H1 (cell line): Measurements from ENCODE around the gene VEGFD. TPM values are rescaled to one million over a fixed set of nuclear protein-coding genes. Genes with fewer than 3 reads are reported as not detected.

Source experiments
- CTCF ChIA-PET: fragments of 300-600 bp; sonication (Branson Sonifier 250); formaldehyde crosslinking; loops from one replicate; lab custom pipeline; 2021; ENCODE audit not compliant: partially characterized antibody; lab: Charles Lee
- POLR2A ChIA-PET: fragments of 300-600 bp; sonication (Branson Sonifier 250); formaldehyde crosslinking; loops from one replicate; lab custom pipeline; 2021; ENCODE audit warnings: inconsistent platforms; ENCODE audit not compliant: partially characterized antibody; lab: Charles Lee
- DNase-seq, 2 experiments: peaks; one replicate each; pipeline versions ENCODE4 v3.0.0 to v3.0.0-alpha.2; 2010 to 2022; ENCODE audit warnings: low spot score in 2 of 2, low read depth in 1 of 2, mixed read lengths in 1 of 2
- FAIRE-seq: peaks from 2 replicates; lab custom pipeline; 2011; peaks lifted over from hg19 to GRCh38; lab: Jason Lieb, UNC
- H2AFZ ChIP-seq: 2 replicates; pipeline ENCODE4 v1.8.1; 2012; ENCODE audit warnings: low read length, inconsistent platforms
- H2AK5ac ChIP-seq: 2 replicates; pipeline ENCODE4 v1.6.1; 2013; ENCODE audit warnings: low read depth, low read length
- H2BK120ac ChIP-seq: replicated peaks from 2 replicates; pipeline ENCODE3; 2013; ENCODE audit warnings: low read depth, low read length, inconsistent platforms
- H2BK12ac ChIP-seq: 2 replicates; pipeline ENCODE4 v1.6.1; 2013; ENCODE audit warnings: low read depth, low read length
- H2BK15ac ChIP-seq: 2 replicates; pipeline ENCODE4 v1.6.1; 2013; ENCODE audit warnings: low read length
- H2BK20ac ChIP-seq: 2 replicates; pipeline ENCODE4 v1.6.1; 2013; ENCODE audit warnings: low read length
- H2BK5ac ChIP-seq: 2 replicates; pipeline ENCODE4 v1.6.1; 2013; ENCODE audit warnings: low read depth, low read length
- H3K14ac ChIP-seq: 2 replicates; pipeline ENCODE4 v1.6.1; 2013; ENCODE audit warnings: inconsistent platforms; ENCODE audit not compliant: insufficient read length
- H3K18ac ChIP-seq: 2 replicates; pipeline ENCODE4 v1.6.1; 2013; ENCODE audit warnings: low read length; ENCODE audit errors: extremely low read depth
- H3K23ac ChIP-seq: 2 replicates; pipeline ENCODE4 v1.6.1; 2013; ENCODE audit warnings: inconsistent platforms; ENCODE audit not compliant: insufficient read length
- H3K23me2 ChIP-seq: 2 replicates; pipeline ENCODE4 v1.6.1; 2013; ENCODE audit warnings: low read depth, low read length
- H3K27ac ChIP-seq: 2 replicates; pipeline ENCODE4 v1.6.1; 2011; ENCODE audit warnings: low read depth, low read length, inconsistent platforms
- H3K27me3 ChIP-seq, 4 experiments: replicated peaks in 1 of 4; 1 replicate in 1 of 4; 2 replicates in 3 of 4; pipeline versions ENCODE4 v1.6.1 to v1.8.1; 2011 to 2013; ENCODE audit warnings: low read length in 3 of 4, mild to moderate bottlenecking in 3 of 4, inconsistent platforms in 2 of 4, mixed read lengths in 2 of 4, moderate library complexity in 1 of 4; ENCODE audit not compliant: control insufficient read depth in 3 of 4, insufficient read depth in 3 of 4; ENCODE audit errors: extremely low read depth in 1 of 4
- H3K36me3 ChIP-seq, 4 experiments: 2 replicates each; pipeline versions ENCODE4 v1.6.1 to v1.8.1; 2011 to 2013; ENCODE audit warnings: mild to moderate bottlenecking in 4 of 4, low read length in 3 of 4, moderate library complexity in 2 of 4, control low read depth in 1 of 4, inconsistent platforms in 1 of 4; ENCODE audit not compliant: insufficient read depth in 4 of 4, control insufficient read depth in 2 of 4
- H3K4ac ChIP-seq: replicated peaks from 2 replicates; pipeline ENCODE3; 2013; ENCODE audit warnings: low read length, low read depth, mixed read lengths, inconsistent platforms; ENCODE audit not compliant: insufficient read length
- H3K4me1 ChIP-seq, 4 experiments: replicated peaks in 1 of 4; 1 replicate in 1 of 4; 2 replicates in 3 of 4; pipeline versions ENCODE4 v1.6.1 to v1.8.1; 2011 to 2013; ENCODE audit warnings: low read length in 3 of 4, inconsistent platforms in 2 of 4, mixed read lengths in 1 of 4; ENCODE audit not compliant: insufficient read depth in 4 of 4, control insufficient read depth in 3 of 4
- H3K4me2 ChIP-seq, 2 experiments: 2 replicates each; pipeline versions ENCODE4 v1.6.1 to v1.8.1; 2011 to 2013; ENCODE audit warnings: low read depth in 2 of 2, low read length in 2 of 2, control low read depth in 1 of 2, inconsistent platforms in 1 of 2, mild to moderate bottlenecking in 1 of 2; ENCODE audit not compliant: insufficient read depth in 1 of 2
- H3K4me3 ChIP-seq, 4 experiments: fragments of 200-600, 300-600 bp in 1 of 4; sonication (generic), shearing (Covaris generic), sonication (Bioruptor Twin) in 1 of 4; 2 replicates each; pipeline versions ENCODE4 v1.5.1 to v1.8.1; 2011 to 2016; ENCODE audit warnings: low read length in 4 of 4, low read depth in 3 of 4, control low read depth in 2 of 4, inconsistent platforms in 2 of 4, mild to moderate bottlenecking in 2 of 4, mixed read lengths in 1 of 4, moderate library complexity in 1 of 4; ENCODE audit not compliant: insufficient read depth in 2 of 4; ENCODE audit errors: extremely low read depth in 1 of 4
- H3K56ac ChIP-seq: replicated peaks from 2 replicates; pipeline ENCODE3; 2013; ENCODE audit warnings: low read depth, mild to moderate bottlenecking, mixed read lengths, low read length, inconsistent platforms; ENCODE audit not compliant: insufficient read length
- H3K79me1 ChIP-seq: 2 replicates; pipeline ENCODE4 v1.6.1; 2013; ENCODE audit warnings: low read depth, low read length, control low read depth
- H3K79me2 ChIP-seq, 2 experiments: 2 replicates each; pipeline versions ENCODE4 v1.6.1 to v1.8.1; 2012 to 2013; ENCODE audit warnings: low read length in 2 of 2, mild to moderate bottlenecking in 2 of 2, inconsistent platforms in 1 of 2; ENCODE audit not compliant: insufficient read depth in 2 of 2, control insufficient read depth in 1 of 2
- H3K9ac ChIP-seq, 4 experiments: replicated peaks in 1 of 4; 1 replicate in 1 of 4; 2 replicates in 3 of 4; pipeline versions ENCODE4 v1.6.1 to v1.8.1; 2011 to 2013; ENCODE audit warnings: low read depth in 3 of 4, low read length in 3 of 4, control low read depth in 2 of 4, mild to moderate bottlenecking in 2 of 4, moderate library complexity in 2 of 4, inconsistent platforms in 1 of 4; ENCODE audit errors: extremely low read depth in 1 of 4
- H3K9me3 ChIP-seq, 2 experiments: 2 replicates each; pipeline versions ENCODE4 v1.6.1 to v1.8.1; 2012 to 2013; ENCODE audit warnings: mild to moderate bottlenecking in 2 of 2, moderate library complexity in 2 of 2, control low read depth in 1 of 2, inconsistent platforms in 1 of 2, low read depth in 1 of 2, low read length in 1 of 2, mixed read lengths in 1 of 2; ENCODE audit not compliant: insufficient read depth in 2 of 2
- H4K20me1 ChIP-seq, 2 experiments: replicated peaks in 1 of 2; 2 replicates each; pipeline versions ENCODE3 to v1.8.1; 2011 to 2013; ENCODE audit warnings: inconsistent platforms in 2 of 2, low read length in 2 of 2, mild to moderate bottlenecking in 1 of 2; ENCODE audit not compliant: insufficient read depth in 2 of 2, control insufficient read depth in 1 of 2
- H4K5ac ChIP-seq: 2 replicates; pipeline ENCODE4 v1.6.1; 2013; ENCODE audit warnings: low read length, low read depth, mixed read lengths, inconsistent platforms; ENCODE audit not compliant: insufficient read length
- H4K8ac ChIP-seq: 2 replicates; pipeline ENCODE4 v1.8.0; 2013; ENCODE audit warnings: mild to moderate bottlenecking, moderate library complexity, low read length, inconsistent platforms; ENCODE audit not compliant: insufficient read depth; ENCODE audit errors: extremely low read depth
- H4K91ac ChIP-seq: replicated peaks from 2 replicates; pipeline ENCODE3; 2013; ENCODE audit warnings: low read length, mixed read lengths, inconsistent platforms; ENCODE audit not compliant: insufficient read length
- CTBP2 ChIP-seq: IDR thresholded peaks from 2 replicates; pipeline ENCODE4 v1.7.0; 2011; ENCODE audit warnings: borderline replicate concordance, mild to moderate bottlenecking, moderate library complexity, mixed read lengths, low read length; ENCODE audit not compliant: insufficient read depth, insufficient read length
- FOSL1 ChIP-seq: IDR thresholded peaks from 2 replicates; pipeline ENCODE4 v1.6.1; 2011; ENCODE audit warnings: mild to moderate bottlenecking, low read depth, low read length, moderate library complexity; ENCODE audit not compliant: insufficient read depth
- HDAC2 ChIP-seq, 2 experiments: fragments of 300-600 bp in 1 of 2; sonication (generic) in 1 of 2; IDR thresholded peaks; 2 replicates each; pipeline ENCODE4 v1.6.1; 2011 to 2012; ENCODE audit warnings: low read depth in 2 of 2, low read length in 2 of 2, mild to moderate bottlenecking in 2 of 2, moderate library complexity in 2 of 2, borderline replicate concordance in 1 of 2, inconsistent platforms in 1 of 2
- HDAC6 ChIP-seq: IDR thresholded peaks from one replicate; pipeline ENCODE4 v1.7.1; 2012; ENCODE audit warnings: low read depth, mild to moderate bottlenecking, inconsistent platforms, low read length, moderate library complexity
- MAX ChIP-seq: IDR thresholded peaks from 2 replicates; pipeline ENCODE4 v1.6.1; 2012; ENCODE audit warnings: inconsistent platforms
- NANOG ChIP-seq: IDR thresholded peaks from 2 replicates; pipeline ENCODE4 v1.6.1; 2011; ENCODE audit warnings: low read length, low read depth, mild to moderate bottlenecking, inconsistent platforms; ENCODE audit not compliant: insufficient read depth, poor library complexity, severe bottlenecking
- PHF8 ChIP-seq: fragments of 200-600 bp; sonication (generic); conservative IDR thresholded peaks from 2 replicates; pipeline ENCODE4 v1.7.1; 2012; ENCODE audit warnings: low read depth, mild to moderate bottlenecking, inconsistent platforms, low read length, moderate library complexity
- RBBP5 ChIP-seq: IDR thresholded peaks from 2 replicates; pipeline ENCODE4 v1.7.1; 2012; ENCODE audit warnings: low read depth, mild to moderate bottlenecking, inconsistent platforms, low read length, moderate library complexity, borderline replicate concordance
- SRF ChIP-seq: IDR thresholded peaks from 2 replicates; pipeline ENCODE4 v1.6.1; 2011; ENCODE audit warnings: mild to moderate bottlenecking, low read depth, low read length, moderate library complexity
- TBP ChIP-seq: IDR thresholded peaks from 2 replicates; pipeline ENCODE4 v1.6.1; 2011; ENCODE audit warnings: low read depth, low read length, improper control_type of control experiment
- WGBS, 2 experiments: shearing (Covaris generic) in 1 of 2; methylation state at CpG; one replicate each; pipeline versions ENCODE4 v1.1.6 to v1.1.7; 2013 to 2015; ENCODE audit warnings: low lambda C conversion rate in 2 of 2, mixed read lengths in 2 of 2, inconsistent platforms in 1 of 2, low coverage in 1 of 2, missing lambda C conversion rate in 1 of 2; ENCODE audit not compliant: insufficient replicate concordance in 2 of 2, insufficient coverage in 1 of 2, insufficient read length in 1 of 2; ENCODE audit errors: extremely low coverage in 1 of 2, missing lambda C conversion rate in 1 of 2; 5-methylcytosine and 5-hydroxymethylcytosine counted together
- polyA plus RNA-seq, 7 experiments: library from polyadenylated mRNA; depleted of rRNA in 3 of 7; stranded (reverse) in 5 of 7; unstranded in 2 of 7; fragments of >200 nt in 5 of 7; fragments of 200-250 nt in 2 of 7; gene quantifications; 1 replicate in 5 of 7; 2 replicates in 1 of 7; 4 replicates in 1 of 7; pipeline versions ENCODE4 v1.2.1 to v1.2.3, GENCODE V29; 2011 to 2013; ENCODE audit warnings: missing spikeins in 2 of 7, mixed read lengths in 2 of 7
- total RNA-seq: library from RNA; stranded (reverse); fragmentation: NEBNext Ultra II Directional; extraction: Animal tissue kit (Norgen Biotek cat#: 25700); gene quantifications from 2 replicates; pipeline ENCODE4 v1.2.1, GENCODE V29; 2021

Gene VEGFD
- total and polyA plus RNA-seq, 2 of the 8 experiments (the other 6 are each of a cell fraction or from before 2014, with no cell fraction given): 0.06 TPM; not detected in 1

- H2BK20ac ChIP-seq: no peak overlapping the region
- H3K23ac ChIP-seq: no peak overlapping the region
- no peak overlapping the region for H2AFZ ChIP-seq
- no peaks in the 10 kb centered on the region for H3K79me2 ChIP-seq
- no peaks in the 10 kb centered on the region for H3K9me3 ChIP-seq
- CTCF ChIA-PET: no interaction called here
- H3K4me2 ChIP-seq: no peak overlapping the region
- no peaks in the 10 kb centered on the region for H3K4me1 ChIP-seq
- no peaks in the 10 kb centered on the region for H3K36me3 ChIP-seq
- WGBS, 2 experiments: 100% methylated on average over 1 of the region's 1 CpG; no CpG with 5 or more reads in 1 of the 2 experiments
- H2BK5ac ChIP-seq: no peak overlapping the region
- no peak overlapping the region for H4K8ac ChIP-seq
- DNase-seq: no peak
- H3K4me3 ChIP-seq: no peak overlapping the region
- H4K20me1 ChIP-seq: no peaks in the 10 kb centered on the region
- H3K27me3 ChIP-seq: no peaks in the 10 kb centered on the region
- no peak overlapping the region for H2BK15ac ChIP-seq
- POLR2A ChIA-PET: interaction anchor here (0.7 kb wide), 1 partner anchor 329 kb away, joined by 3 read pairs; no protein-coding TSS in a partner anchor
- H2BK120ac ChIP-seq: no peak overlapping the region
- no peaks in the 10 kb centered on the region for H3K23me2 ChIP-seq
- H3K14ac ChIP-seq: no peak overlapping the region
- no peak overlapping the region for H4K5ac ChIP-seq
- no peak overlapping the region for H3K4ac ChIP-seq
- no peaks in the 10 kb centered on the region for H3K79me1 ChIP-seq
- H4K91ac ChIP-seq: no peak overlapping the region
- no peak for TF ChIP-seq HDAC2 (IDR thresholded peaks at IDR 0.05; ENCODE audit: borderline replicate concordance in 1 of 2, low read depth in 2 of 2, low read length in 2 of 2)
- no peak for TF ChIP-seq CTBP2
- TF ChIP-seq PHF8: no peak
- no peak for TF ChIP-seq SRF
- no peak for TF ChIP-seq RBBP5
- TF ChIP-seq TBP: no peak
- no peak for TF ChIP-seq HDAC6
- TF ChIP-seq FOSL1: no peak
- TF ChIP-seq NANOG: no peak
- no peak for TF ChIP-seq MAX
- TF ChIP-seq, all 59 proteins: peak for 0
- Histone ChIP-seq H3K27ac (no peak overlapping the region), H3K56ac (no peak overlapping the region), H2BK12ac (no peak overlapping the region), H3K9ac (no peak overlapping the region), H2AK5ac (no peak overlapping the region), H3K18ac (no peak overlapping the region)
- FAIRE-seq: no peak
Observed at GRCh38 chrX:15356444-15356843, 27.8 kb downstream of the VEGFD start.
